Trophoblast cell (in vitro differentiated cells and primary cell): Measurements from ENCODE around the gene PPFIBP2.

Experiments used
- DNase-seq, 2 donors: peaks; one replicate each; pipeline ENCODE4 v3.0.0-alpha.2; 2016
- H2AFZ ChIP-seq: 2 replicates; pipeline ENCODE4 v1.6.1; 2013; ENCODE audit warnings: low read length, moderate library complexity, mild to moderate bottlenecking; ENCODE audit not compliant: insufficient read depth, poor library complexity
- H2AK5ac ChIP-seq: 2 replicates; pipeline ENCODE4 v1.6.1; 2013; ENCODE audit warnings: mild to moderate bottlenecking, low read length
- H2BK120ac ChIP-seq: 2 replicates; pipeline ENCODE4 v1.6.1; 2013; ENCODE audit warnings: low read length, mild to moderate bottlenecking, moderate library complexity; ENCODE audit not compliant: insufficient read depth, poor library complexity
- H2BK12ac ChIP-seq: 2 replicates; pipeline ENCODE4 v1.6.1; 2013; ENCODE audit warnings: mild to moderate bottlenecking, low read length, moderate library complexity
- H2BK5ac ChIP-seq: 2 replicates; pipeline ENCODE4 v1.6.1; 2013; ENCODE audit warnings: low read length, low read depth, moderate library complexity, mild to moderate bottlenecking; ENCODE audit not compliant: poor library complexity
- H3K14ac ChIP-seq: 2 replicates; pipeline ENCODE4 v1.6.1; 2013; ENCODE audit warnings: mild to moderate bottlenecking, low read length
- H3K18ac ChIP-seq: 2 replicates; pipeline ENCODE4 v1.6.1; 2013; ENCODE audit warnings: mild to moderate bottlenecking, low read length
- H3K23ac ChIP-seq: 2 replicates; pipeline ENCODE4 v1.6.1; 2013; ENCODE audit warnings: low read length
- H3K27ac ChIP-seq: 2 replicates; pipeline ENCODE4 v1.5.1; 2013; ENCODE audit warnings: low read depth, mild to moderate bottlenecking, inconsistent platforms, low read length, moderate library complexity
- H3K27me3 ChIP-seq: 2 replicates; pipeline ENCODE4 v1.6.1; 2013; ENCODE audit warnings: inconsistent platforms, mild to moderate bottlenecking, low read length, moderate library complexity; ENCODE audit not compliant: insufficient read depth
- H3K36me3 ChIP-seq, 2 experiments: 1 replicate in 1 of 2; 2 replicates in 1 of 2; pipeline ENCODE4 v1.6.1; 2013; ENCODE audit warnings: low read length in 2 of 2, mild to moderate bottlenecking in 2 of 2, moderate library complexity in 1 of 2; ENCODE audit not compliant: insufficient read depth in 2 of 2, control insufficient read depth in 1 of 2
- H3K4ac ChIP-seq: 2 replicates; pipeline ENCODE4 v1.6.1; 2013; ENCODE audit warnings: low read depth, mild to moderate bottlenecking, low read length, moderate library complexity
- H3K4me1 ChIP-seq, 2 experiments: 1 replicate in 1 of 2; 2 replicates in 1 of 2; pipeline ENCODE4 v1.6.1; 2013; ENCODE audit warnings: low read length in 2 of 2, mild to moderate bottlenecking in 2 of 2, moderate library complexity in 1 of 2; ENCODE audit not compliant: insufficient read depth in 2 of 2, control insufficient read depth in 1 of 2
- H3K4me2 ChIP-seq: 2 replicates; pipeline ENCODE4 v1.6.1; 2013; ENCODE audit warnings: inconsistent platforms, mild to moderate bottlenecking, low read length, moderate library complexity
- H3K4me3 ChIP-seq: 2 replicates; pipeline ENCODE4 v1.5.1; 2013; ENCODE audit warnings: mild to moderate bottlenecking, low read depth, low read length, inconsistent platforms
- H3K79me1 ChIP-seq: one replicate; pipeline ENCODE4 v1.6.1; 2013; ENCODE audit warnings: low read length
- H3K79me2 ChIP-seq: 2 replicates; pipeline ENCODE4 v1.6.1; 2013; ENCODE audit warnings: low read length, mild to moderate bottlenecking; ENCODE audit not compliant: control insufficient read depth, insufficient read depth, poor library complexity
- H3K9ac ChIP-seq: 2 replicates; pipeline ENCODE4 v1.6.1; 2013; ENCODE audit warnings: mild to moderate bottlenecking, low read length
- H3K9me3 ChIP-seq: 2 replicates; pipeline ENCODE4 v1.6.1; 2013; ENCODE audit warnings: low read depth, mild to moderate bottlenecking, control low read depth, inconsistent platforms, low read length; ENCODE audit not compliant: insufficient read depth
- H4K12ac ChIP-seq: 2 replicates; pipeline ENCODE4 v1.6.1; 2013; ENCODE audit warnings: low read depth, mild to moderate bottlenecking, low read length, moderate library complexity
- H4K8ac ChIP-seq: 2 replicates; pipeline ENCODE4 v1.6.1; 2013; ENCODE audit warnings: low read depth, mild to moderate bottlenecking, low read length, moderate library complexity
- H4K91ac ChIP-seq: one replicate; pipeline ENCODE4 v1.6.1; 2013; ENCODE audit warnings: low read depth, mild to moderate bottlenecking, low read length, moderate library complexity
- WGBS: extraction: QIAGEN DNeasy Blood & Tissue Kit; methylation state at CpG from one replicate; pipeline ENCODE4 v1.1.7; 2013; ENCODE audit warnings: missing lambda C conversion rate; ENCODE audit not compliant: insufficient read length, insufficient coverage; ENCODE audit errors: extremely low coverage; 5-methylcytosine and 5-hydroxymethylcytosine counted together

Gene PPFIBP2

DNA sequence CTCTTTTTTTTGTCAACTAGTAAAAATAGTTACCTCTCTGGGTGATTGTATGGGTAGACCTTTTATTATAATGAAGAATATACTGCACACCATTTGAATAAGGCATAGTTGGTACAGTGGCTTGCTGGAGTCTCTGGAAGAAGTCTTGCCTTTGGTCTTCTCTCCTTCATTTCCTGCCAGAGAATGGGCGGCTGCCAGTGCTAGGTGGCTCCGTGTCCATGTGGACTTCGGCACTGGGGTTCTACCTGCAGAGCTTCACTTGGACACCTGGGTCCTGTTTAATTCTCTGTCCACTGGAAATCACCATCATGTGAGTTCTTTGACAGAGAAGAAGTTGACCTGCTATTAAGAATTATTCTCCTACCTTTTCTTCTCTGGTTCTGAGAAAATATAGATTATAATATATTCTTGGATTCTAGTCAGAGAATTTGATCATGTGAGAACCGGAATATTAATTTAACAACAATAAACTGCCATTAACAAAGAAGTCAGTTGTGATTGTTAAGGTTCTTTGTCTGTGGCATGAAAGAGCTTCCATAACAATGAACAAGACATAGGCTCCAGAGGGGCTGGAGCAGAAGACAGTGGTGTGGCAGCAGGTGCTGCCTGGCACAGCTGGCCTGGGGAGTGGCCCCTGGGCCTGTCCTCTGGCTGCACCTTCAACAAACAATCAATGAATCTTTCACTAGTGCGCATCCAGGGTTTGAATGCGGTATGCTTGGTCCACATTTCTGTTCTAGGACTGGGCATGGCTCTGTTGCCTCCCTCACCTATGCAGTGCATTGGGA is 77.5 kb downstream of the PPFIBP2 start:
- no peaks in the 10 kb centered on the region for H3K79me1 ChIP-seq
- no peak overlapping the region for H3K18ac ChIP-seq
- no peak overlapping the region for H3K27ac ChIP-seq
- no peak overlapping the region for H2BK12ac ChIP-seq
- peaks cover 4 to 8% of the 10 kb centered on the region in 2 experiments for H3K4me1 ChIP-seq
- no peak overlapping the region for H3K9ac ChIP-seq
- no peaks in the 10 kb centered on the region for H3K9me3 ChIP-seq
- no peak overlapping the region for H3K14ac ChIP-seq
- H3K4me2 ChIP-seq: no peak overlapping the region
- no peak overlapping the region for H4K8ac ChIP-seq
- no peaks in the 10 kb centered on the region for H3K79me2 ChIP-seq
- H2BK120ac ChIP-seq: no peak overlapping the region
- peak overlapping the region; percentile 20 for H3K4me3 ChIP-seq
- no peaks in the 10 kb centered on the region for H3K27me3 ChIP-seq
- H4K91ac ChIP-seq: no peak overlapping the region
- no peak overlapping the region for H2AFZ ChIP-seq
- no peak overlapping the region for H2BK5ac ChIP-seq
- H2AK5ac ChIP-seq: no peak overlapping the region
- no peak overlapping the region for H3K4ac ChIP-seq
- no peaks in the 10 kb centered on the region for H3K36me3 ChIP-seq
- DNase-seq: no peak
- no peak overlapping the region for H3K23ac ChIP-seq
- WGBS: no CpG with 5 or more reads among the region's 6 CpGs
- no peak overlapping the region for H4K12ac ChIP-seq

DNA sequence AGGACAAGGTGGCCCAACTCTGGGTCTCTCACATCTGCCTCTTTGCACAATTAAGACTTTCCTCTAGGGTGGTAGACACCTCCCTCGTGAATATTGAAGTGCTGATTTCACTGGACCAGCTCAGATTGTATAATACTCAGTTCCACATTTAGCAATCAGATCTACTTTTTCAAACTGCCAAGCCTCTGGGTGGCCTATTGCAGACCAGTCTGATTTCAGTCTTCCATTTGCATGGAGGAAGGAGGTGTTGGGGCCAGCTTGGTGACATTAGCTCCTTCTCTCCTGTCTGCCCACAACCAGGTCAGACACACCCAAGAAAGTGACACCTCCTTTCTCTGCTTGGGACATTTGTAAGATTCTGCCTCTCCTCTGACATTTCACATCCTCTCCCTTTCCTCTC is 78.2 kb downstream of the PPFIBP2 start:
- H3K18ac ChIP-seq: no peak overlapping the region
- no peak for DNase-seq
- WGBS: no CpG with 5 or more reads among the region's 1 CpG

DNA sequence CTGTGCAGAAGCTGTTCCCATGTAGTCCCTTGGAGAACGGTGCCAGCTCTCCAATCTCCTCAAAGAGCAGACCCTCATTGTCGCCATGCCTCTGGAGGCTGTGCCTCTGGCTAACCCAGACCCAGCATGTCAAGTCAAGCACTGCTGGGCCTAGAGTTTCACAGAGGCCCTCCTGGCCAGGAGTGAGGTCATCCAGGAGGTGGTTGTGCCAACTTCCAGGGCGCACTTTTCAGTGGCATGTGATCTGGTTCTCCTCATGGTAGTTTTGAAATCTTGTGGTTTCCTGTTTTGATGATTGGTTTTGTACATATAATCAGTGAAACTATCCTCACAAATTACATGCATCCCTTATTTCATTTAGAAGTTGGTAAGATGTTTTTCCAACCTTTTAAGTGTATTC is 78.9 kb downstream of the PPFIBP2 start:
- H2BK12ac ChIP-seq: no peak overlapping the region
- DNase-seq: peak in 1 of 2 donors; percentile 25
- H4K12ac ChIP-seq: no peak overlapping the region
- no peak overlapping the region for H3K4me3 ChIP-seq
- H3K4ac ChIP-seq: no peak overlapping the region
- no peaks in the 10 kb centered on the region for H3K27me3 ChIP-seq
- no peak overlapping the region for H4K8ac ChIP-seq
- no peaks in the 10 kb centered on the region for H3K79me2 ChIP-seq
- no peak overlapping the region for H3K9ac ChIP-seq
- no peak overlapping the region for H4K91ac ChIP-seq
- no peak overlapping the region for H3K27ac ChIP-seq
- no peak overlapping the region for H3K4me2 ChIP-seq
- H2BK120ac ChIP-seq: no peak overlapping the region
- WGBS: no CpG with 5 or more reads among the region's 3 CpGs
- no peak overlapping the region for H3K14ac ChIP-seq
- no peaks in the 10 kb centered on the region for H3K79me1 ChIP-seq
- no peaks in the 10 kb centered on the region for H3K9me3 ChIP-seq
- H2AFZ ChIP-seq: no peak overlapping the region
- H3K18ac ChIP-seq: no peak overlapping the region
- H3K4me1 ChIP-seq: peaks cover 10 to 12% of the 10 kb centered on the region in 2 experiments
- H2AK5ac ChIP-seq: no peak overlapping the region
- no peaks in the 10 kb centered on the region for H3K36me3 ChIP-seq
- no peak overlapping the region for H2BK5ac ChIP-seq
- H3K23ac ChIP-seq: no peak overlapping the region

More for the DNA sequence above, 78.2 kb downstream of the PPFIBP2 start:
- H3K79me1 ChIP-seq: no peaks in the 10 kb centered on the region
- no peak overlapping the region for H3K9ac ChIP-seq
- peak overlapping the region; percentile 20 for H3K4me3 ChIP-seq
- H3K4ac ChIP-seq: no peak overlapping the region
- H2BK12ac ChIP-seq: no peak overlapping the region
- H3K23ac ChIP-seq: no peak overlapping the region
- H4K91ac ChIP-seq: no peak overlapping the region
- no peak overlapping the region for H4K12ac ChIP-seq
- H3K4me2 ChIP-seq: no peak overlapping the region
- no peaks in the 10 kb centered on the region for H3K79me2 ChIP-seq
- H3K9me3 ChIP-seq: no peaks in the 10 kb centered on the region
- H3K4me1 ChIP-seq: peaks cover 5 to 9% of the 10 kb centered on the region in 2 experiments
- H2AFZ ChIP-seq: no peak overlapping the region
- no peak overlapping the region for H2BK120ac ChIP-seq
- H2AK5ac ChIP-seq: no peak overlapping the region
- no peaks in the 10 kb centered on the region for H3K27me3 ChIP-seq
- H4K8ac ChIP-seq: no peak overlapping the region
- H3K36me3 ChIP-seq: no peaks in the 10 kb centered on the region
- H2BK5ac ChIP-seq: no peak overlapping the region
- H3K27ac ChIP-seq: no peak overlapping the region
- no peak overlapping the region for H3K14ac ChIP-seq

DNA sequence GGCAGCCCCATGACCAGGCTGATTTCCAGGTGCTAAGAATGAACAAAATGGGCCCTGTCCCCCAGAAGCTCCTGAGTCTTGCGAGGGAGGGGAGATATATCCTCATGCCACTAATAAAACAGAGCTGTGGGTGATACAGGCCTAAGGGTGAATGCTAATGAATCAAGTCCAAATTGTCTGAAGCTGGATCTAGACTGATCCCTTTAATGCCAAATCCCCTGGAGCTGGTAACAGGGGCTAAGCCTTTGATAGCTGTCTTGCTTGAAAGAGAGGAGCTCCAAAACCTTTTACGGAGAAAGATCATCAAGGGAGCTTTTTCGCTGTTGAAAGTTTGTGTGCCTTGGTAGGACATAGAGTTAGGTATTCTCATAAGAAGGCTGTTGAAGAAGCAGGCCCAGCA is 79.7 kb downstream of the PPFIBP2 start:
- no CpG with 5 or more reads among the region's 3 CpGs for WGBS
- H4K91ac ChIP-seq: peak overlapping the region; percentile 30
- H3K27ac ChIP-seq: no peak overlapping the region
- H4K8ac ChIP-seq: no peak overlapping the region
- H3K4me2 ChIP-seq: no peak overlapping the region
- H3K18ac ChIP-seq: no peak overlapping the region
- no peak overlapping the region for H3K9ac ChIP-seq
- H4K12ac ChIP-seq: no peak overlapping the region
- H3K14ac ChIP-seq: no peak overlapping the region
- H2AK5ac ChIP-seq: no peak overlapping the region
- no peak overlapping the region for H3K4me3 ChIP-seq
- H3K4me1 ChIP-seq: peaks cover 11 to 14% of the 10 kb centered on the region in 2 experiments
- no peak overlapping the region for H2BK12ac ChIP-seq
- no peaks in the 10 kb centered on the region for H3K79me2 ChIP-seq
- H2BK120ac ChIP-seq: no peak overlapping the region
- no peaks in the 10 kb centered on the region for H3K27me3 ChIP-seq
- H3K79me1 ChIP-seq: no peaks in the 10 kb centered on the region
- H3K36me3 ChIP-seq: no peaks in the 10 kb centered on the region
- no peak overlapping the region for H2BK5ac ChIP-seq
- no peak overlapping the region for H3K4ac ChIP-seq
- DNase-seq: no peak
- no peak overlapping the region for H2AFZ ChIP-seq
- no peaks in the 10 kb centered on the region for H3K9me3 ChIP-seq
- no peak overlapping the region for H3K23ac ChIP-seq
